Left cardiac atrium (tissue), 4 donors: Measurements from ENCODE around the gene MYBL2. TPM values are rescaled to one million over a fixed set of nuclear protein-coding genes. Genes with fewer than 3 reads are reported as not detected.

Experiments
- ATAC-seq, 2 donors: fragments of 200-7000 bp; cut with Tn5 transposase; one replicate each; pipeline ENCODE4 v1.9.1; 2020; ENCODE audit warnings: mild to moderate bottlenecking in 2 of 2, moderate library complexity in 2 of 2
- DNase-seq: peaks from one replicate; pipeline ENCODE4 v3.0.0-alpha.2; 2020
- intact Hi-C, 2 donors: fragments of 100-400 bp; cut with DNase I; formaldehyde crosslinking; loops; one replicate each; pipeline versions ENCODE4 v1.14.1 to v1.15.1; 2022 to 2023
- total RNA-seq, 2 donors: library from RNA; stranded (reverse); fragmentation: NEBNext Ultra II Directional; extraction: Animal tissue kit (Norgen Biotek cat#: 25700); gene quantifications; one replicate each; pipeline ENCODE4 v1.2.1, GENCODE V29; 2021
- donor health status: DM: no; HTN: yes; CAD: no.
- donor health status: DM: no; HTN: yes; CAD: no; lungs with severe emphysema.
- donor health status: DM: yes; HTN: yes; CAD: no.
- donor health status: Dilated cardiomyopathy.

The MYBL2 gene
- total RNA-seq, 2 donors from 2014 or later, result 0.37 to 2.3 TPM

- peak in 1 of 2 donors; percentile 64 for ATAC-seq
- intact Hi-C loops, result no loop called here
- no peak for DNase-seq
These were observed 50.1 kb downstream of the MYBL2 start for GRCh38 chr20:43716757-43717615.

GRCh38 chr20:43717616-43717995 is 50.7 kb downstream of the MYBL2 start:
- intact Hi-C loops, result no loop called here
- DNase-seq (no peak), ATAC-seq (no peak)

GRCh38 chr20:43720007-43720406 is 53.1 kb downstream of the MYBL2 start:
- intact Hi-C loops, result no loop called here
- ATAC-seq (no peak), DNase-seq (no peak)

- intact Hi-C loops, result no loop called here
- ATAC-seq (no peak), DNase-seq (no peak)
These were observed 54.1 kb downstream of the MYBL2 start for GRCh38 chr20:43721097-43721428.

- peak in 1 of 2 donors; percentile 79 for ATAC-seq
- intact Hi-C loops, result no loop called here
- DNase-seq, result no peak
These were observed 54.7 kb downstream of the MYBL2 start for GRCh38 chr20:43721429-43722152.

GRCh38 chr20:43722153-43722505 is 55.2 kb downstream of the MYBL2 start:
- ATAC-seq, result no peak
- no peak for DNase-seq
- intact Hi-C loops, result no loop called here

GRCh38 chr20:43723186-43723585 is 56.3 kb downstream of the MYBL2 start:
- DNase-seq, result no peak
- no peak for ATAC-seq
- intact Hi-C loops, result no loop called here

- intact Hi-C loops, result no loop called here
- ATAC-seq, result no peak
- no peak for DNase-seq
These were observed 56.8 kb downstream of the MYBL2 start for GRCh38 chr20:43723735-43724134.

GRCh38 chr20:43724383-43724782 is 57.5 kb downstream of the MYBL2 start:
- intact Hi-C loops, result no loop called here
- ATAC-seq (no peak), DNase-seq (no peak)

GRCh38 chr20:43725666-43726065 is 58.8 kb downstream of the MYBL2 start:
- DNase-seq (no peak), ATAC-seq (no peak)
- intact Hi-C loops, result no loop called here

GRCh38 chr20:43726333-43726732 is 59.4 kb downstream of the MYBL2 start:
- intact Hi-C loops, result no loop called here
- no peak for ATAC-seq
- DNase-seq, result no peak

GRCh38 chr20:43726811-43727338 is 60.0 kb downstream of the MYBL2 start, which contains the start of gene GTSF1L:
Gene GTSF1L (minus strand): TSS chr20:43727002. CDS start chr20:43726694, 308 bp downstream.
- no peak for ATAC-seq
- intact Hi-C loops, result no loop called here
- DNase-seq, result no peak

- DNase-seq (no peak), ATAC-seq (no peak)
- intact Hi-C loops, result no loop called here
These were observed 61.2 kb downstream of the MYBL2 start for GRCh38 chr20:43727980-43728590.

GRCh38 chr20:43728686-43729255 is 61.9 kb downstream of the MYBL2 start:
- intact Hi-C loops, result no loop called here
- no peak for DNase-seq
- ATAC-seq, result no peak

GRCh38 chr20:43731469-43731868 is 64.6 kb downstream of the MYBL2 start:
- DNase-seq, result no peak
- intact Hi-C loops, result no loop called here
- ATAC-seq, result no peak

- ATAC-seq (no peak), DNase-seq (no peak)
- intact Hi-C loops, result no loop called here
These were observed 65.0 kb downstream of the MYBL2 start for GRCh38 chr20:43731927-43732326.

GRCh38 chr20:43736588-43737158 is 69.8 kb downstream of the MYBL2 start:
- no peak for ATAC-seq
- intact Hi-C loops, result no loop called here
- no peak for DNase-seq

GRCh38 chr20:43737925-43738324 is 71.0 kb downstream of the MYBL2 start:
- intact Hi-C loops, result no loop called here
- DNase-seq (no peak), ATAC-seq (no peak)

GRCh38 chr20:43739148-43739749 is 72.3 kb downstream of the MYBL2 start:
- DNase-seq, result no peak
- intact Hi-C loops, result no loop called here
- no peak for ATAC-seq
